Mesenteric fat pad (tissue), 1 donor: Measurements from ENCODE around the gene TACR3. TPM values are rescaled to one million over a fixed set of nuclear protein-coding genes. Genes with fewer than 3 reads are reported as not detected.
"Not testable (repeated sequence)": the region's sequence is repeated elsewhere in the genome, so short reads cannot be mapped to it uniquely, and the experiment has no call there.

Experiments
- DNase-seq: peaks from one replicate; pipeline ENCODE4 v3.0.0-alpha.2; 2020; ENCODE audit warnings: low spot score
- long read RNA-seq: library from polyadenylated mRNA; unstranded; transcript quantifications from one replicate; pipeline ENCODE4 v2.0.0, GENCODE V29; 2020
- total RNA-seq: library from RNA; stranded (reverse); fragmentation: NEBNext Ultra II Directional; extraction: Animal tissue kit (Norgen Biotek cat#: 25700); gene quantifications from one replicate; pipeline ENCODE4 v1.2.1, GENCODE V29; 2021
- donor health status: DM: yes; HTN: yes; CAD: no.

TACR3 gene
- not detected for total RNA-seq
- long read RNA-seq: 0 reads

GRCh38 chr4:103719830-103720207, at the start of gene TACR3:
Gene TACR3, minus strand, starts transcription at chr4:103719985. Its CDS starts 310 bp downstream, at chr4:103719675.
- peak; percentile 73 for DNase-seq

GRCh38 chr4:103757631-103758030, 37.8 kb upstream of the TACR3 start:
- no peak for DNase-seq

GRCh38 chr4:103756741-103757140, 37.0 kb upstream of the TACR3 start:
- no peak for DNase-seq

GRCh38 chr4:103754844-103755243, 35.1 kb upstream of the TACR3 start:
- no peak for DNase-seq

GRCh38 chr4:103753868-103754653, 34.3 kb upstream of the TACR3 start:
- no peak for DNase-seq

GRCh38 chr4:103723150-103723549, 3.4 kb upstream of the TACR3 start:
- DNase-seq: not testable (repeated sequence)

GRCh38 chr4:103721251-103721650, 1.5 kb upstream of the TACR3 start:
- no peak for DNase-seq

- no peak for DNase-seq
Measured at GRCh38 chr4:103720661-103721060, 876 bp upstream of the TACR3 start.

GRCh38 chr4:103719105-103719829, 518 bp downstream of the TACR3 start:
- peak; percentile 74 for DNase-seq

- DNase-seq: no peak
Measured at GRCh38 chr4:103692615-103693014, 27.2 kb downstream of the TACR3 start.

GRCh38 chr4:103673983-103674382, 45.8 kb downstream of the TACR3 start:
- DNase-seq: no peak

- DNase-seq: not testable (repeated sequence)
Measured at GRCh38 chr4:103666764-103667163, 53.0 kb downstream of the TACR3 start.

GRCh38 chr4:103664436-103665075, 55.2 kb downstream of the TACR3 start:
- no peak for DNase-seq

GRCh38 chr4:103648541-103648940, 71.2 kb downstream of the TACR3 start:
- no peak for DNase-seq

GRCh38 chr4:103645991-103646390, 73.8 kb downstream of the TACR3 start:
- no peak for DNase-seq

- DNase-seq: no peak
Measured at GRCh38 chr4:103634236-103634635, 85.5 kb downstream of the TACR3 start.

GRCh38 chr4:103626296-103626695, 93.5 kb downstream of the TACR3 start:
- no peak for DNase-seq

GRCh38 chr4:103591841-103592240, 127.9 kb downstream of the TACR3 start:
- DNase-seq: no peak

- no peak for DNase-seq
Measured at GRCh38 chr4:103567591-103567990, 152.2 kb downstream of the TACR3 start.

GRCh38 chr4:103559178-103559577, 160.6 kb downstream of the TACR3 start:
- DNase-seq: not testable (repeated sequence)
